WTC11 (cell line): ENCODE data around the gene SH2D1B.
"Not testable (repeated sequence)": the region's sequence is repeated elsewhere in the genome, so short reads cannot be mapped to it uniquely, and the experiment has no call there.

Experiments
- CREM ChIP-seq: sonication (generic); formaldehyde crosslinking; IDR thresholded peaks from 2 replicates; pipeline ENCODE4 v1.8.1; 2022; ENCODE audit warnings: mild to moderate bottlenecking, missing genetic modification reagents, moderate library complexity
- ELF4 ChIP-seq: sonication (generic); formaldehyde crosslinking; IDR thresholded peaks from 2 replicates; pipeline ENCODE4 v1.8.1; 2022; ENCODE audit warnings: low read depth, mild to moderate bottlenecking, moderate library complexity, missing genetic modification reagents
- EMX1 ChIP-seq: fragments of 250-450 bp; sonication (Bioruptor Pico); IDR thresholded peaks from 2 replicates; pipeline ENCODE4 v1.8.0; 2021; ENCODE audit warnings: mild to moderate bottlenecking
- FOXP4 ChIP-seq: sonication (generic); formaldehyde crosslinking; IDR thresholded peaks from 2 replicates; pipeline ENCODE4 v1.8.0; 2022; ENCODE audit warnings: mild to moderate bottlenecking, missing genetic modification reagents
- IRF2 ChIP-seq: sonication (generic); formaldehyde crosslinking; IDR thresholded peaks from 2 replicates; pipeline ENCODE4 v1.8.0; 2022; ENCODE audit warnings: low read depth, missing genetic modification reagents, borderline replicate concordance
- NFE2L1 ChIP-seq: sonication (generic); formaldehyde crosslinking; IDR thresholded peaks from 2 replicates; pipeline ENCODE4 v1.8.1; 2023; ENCODE audit warnings: missing genetic modification reagents
- SP1 ChIP-seq: sonication (generic); formaldehyde crosslinking; conservative IDR thresholded peaks from 2 replicates; pipeline ENCODE4 v1.8.1; 2022; ENCODE audit warnings: missing genetic modification reagents
- USF2 ChIP-seq: sonication (generic); formaldehyde crosslinking; IDR thresholded peaks from 2 replicates; pipeline ENCODE4 v1.8.1; 2023; ENCODE audit warnings: mild to moderate bottlenecking, missing genetic modification reagents, moderate library complexity
- ZNF423 ChIP-seq: fragments of 250-450 bp; sonication (Bioruptor Pico); IDR thresholded peaks from 2 replicates; pipeline ENCODE4 v2.1.2; 2022; ENCODE audit warnings: mild to moderate bottlenecking, moderate library complexity
- TF ChIP-seq, protein P1 (sequence below): fragments of 200-600 bp; IDR thresholded peaks from 2 replicates; pipeline ENCODE4 v1.8.0; 2022; ENCODE audit warnings: antibody characterized with exemption
- TF ChIP-seq, protein P2 (sequence below): sonication (generic); formaldehyde crosslinking; IDR thresholded peaks from 2 replicates; pipeline ENCODE4 v1.8.1; 2022; ENCODE audit warnings: mild to moderate bottlenecking, moderate library complexity, missing genetic modification reagents
- TF ChIP-seq, protein P3 (sequence below): sonication (generic); formaldehyde crosslinking; IDR thresholded peaks from 2 replicates; pipeline ENCODE4 v1.8.1; 2023; ENCODE audit warnings: mild to moderate bottlenecking, missing genetic modification reagents, borderline replicate concordance

DNA sequence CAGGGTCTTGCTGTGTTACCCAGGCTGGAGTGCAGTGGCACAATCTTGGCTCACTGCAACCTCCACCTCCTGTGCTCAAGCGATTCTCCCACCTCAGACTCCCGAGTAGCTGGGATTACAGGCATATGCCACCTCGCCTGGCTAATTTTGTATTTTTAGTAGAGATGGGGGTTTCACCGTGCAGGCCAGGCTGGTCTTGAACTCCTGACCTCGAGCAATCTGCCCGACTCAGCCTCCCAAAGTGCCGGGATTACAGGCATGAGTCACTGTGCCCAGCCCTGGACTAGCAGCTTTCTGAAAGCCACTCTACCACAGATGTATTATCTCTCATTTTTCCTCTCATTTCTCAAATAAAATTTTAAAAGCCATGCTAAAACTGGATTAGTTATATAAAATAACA lies 6.6 kb upstream of the SH2D1B start:
- TF ChIP-seq, protein P1, sequence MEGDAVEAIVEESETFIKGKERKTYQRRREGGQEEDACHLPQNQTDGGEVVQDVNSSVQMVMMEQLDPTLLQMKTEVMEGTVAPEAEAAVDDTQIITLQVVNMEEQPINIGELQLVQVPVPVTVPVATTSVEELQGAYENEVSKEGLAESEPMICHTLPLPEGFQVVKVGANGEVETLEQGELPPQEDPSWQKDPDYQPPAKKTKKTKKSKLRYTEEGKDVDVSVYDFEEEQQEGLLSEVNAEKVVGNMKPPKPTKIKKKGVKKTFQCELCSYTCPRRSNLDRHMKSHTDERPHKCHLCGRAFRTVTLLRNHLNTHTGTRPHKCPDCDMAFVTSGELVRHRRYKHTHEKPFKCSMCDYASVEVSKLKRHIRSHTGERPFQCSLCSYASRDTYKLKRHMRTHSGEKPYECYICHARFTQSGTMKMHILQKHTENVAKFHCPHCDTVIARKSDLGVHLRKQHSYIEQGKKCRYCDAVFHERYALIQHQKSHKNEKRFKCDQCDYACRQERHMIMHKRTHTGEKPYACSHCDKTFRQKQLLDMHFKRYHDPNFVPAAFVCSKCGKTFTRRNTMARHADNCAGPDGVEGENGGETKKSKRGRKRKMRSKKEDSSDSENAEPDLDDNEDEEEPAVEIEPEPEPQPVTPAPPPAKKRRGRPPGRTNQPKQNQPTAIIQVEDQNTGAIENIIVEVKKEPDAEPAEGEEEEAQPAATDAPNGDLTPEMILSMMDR = not testable (repeated sequence)
- TF ChIP-seq IRF2 (CRISPR knock-in tag); ELF4; SP1; USF2 (CRISPR knock-in tag); EMX1; FOXP4 (CRISPR knock-in tag); ZNF423; NFE2L1 (CRISPR knock-in tag); CREM (CRISPR knock-in tag): not testable (repeated sequence)
- TF ChIP-seq, protein P2, sequence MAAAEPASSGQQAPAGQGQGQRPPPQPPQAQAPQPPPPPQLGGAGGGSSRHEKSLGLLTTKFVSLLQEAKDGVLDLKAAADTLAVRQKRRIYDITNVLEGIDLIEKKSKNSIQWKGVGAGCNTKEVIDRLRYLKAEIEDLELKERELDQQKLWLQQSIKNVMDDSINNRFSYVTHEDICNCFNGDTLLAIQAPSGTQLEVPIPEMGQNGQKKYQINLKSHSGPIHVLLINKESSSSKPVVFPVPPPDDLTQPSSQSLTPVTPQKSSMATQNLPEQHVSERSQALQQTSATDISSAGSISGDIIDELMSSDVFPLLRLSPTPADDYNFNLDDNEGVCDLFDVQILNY (CRISPR knock-in tag) = not testable (repeated sequence)
- TF ChIP-seq, protein P3, sequence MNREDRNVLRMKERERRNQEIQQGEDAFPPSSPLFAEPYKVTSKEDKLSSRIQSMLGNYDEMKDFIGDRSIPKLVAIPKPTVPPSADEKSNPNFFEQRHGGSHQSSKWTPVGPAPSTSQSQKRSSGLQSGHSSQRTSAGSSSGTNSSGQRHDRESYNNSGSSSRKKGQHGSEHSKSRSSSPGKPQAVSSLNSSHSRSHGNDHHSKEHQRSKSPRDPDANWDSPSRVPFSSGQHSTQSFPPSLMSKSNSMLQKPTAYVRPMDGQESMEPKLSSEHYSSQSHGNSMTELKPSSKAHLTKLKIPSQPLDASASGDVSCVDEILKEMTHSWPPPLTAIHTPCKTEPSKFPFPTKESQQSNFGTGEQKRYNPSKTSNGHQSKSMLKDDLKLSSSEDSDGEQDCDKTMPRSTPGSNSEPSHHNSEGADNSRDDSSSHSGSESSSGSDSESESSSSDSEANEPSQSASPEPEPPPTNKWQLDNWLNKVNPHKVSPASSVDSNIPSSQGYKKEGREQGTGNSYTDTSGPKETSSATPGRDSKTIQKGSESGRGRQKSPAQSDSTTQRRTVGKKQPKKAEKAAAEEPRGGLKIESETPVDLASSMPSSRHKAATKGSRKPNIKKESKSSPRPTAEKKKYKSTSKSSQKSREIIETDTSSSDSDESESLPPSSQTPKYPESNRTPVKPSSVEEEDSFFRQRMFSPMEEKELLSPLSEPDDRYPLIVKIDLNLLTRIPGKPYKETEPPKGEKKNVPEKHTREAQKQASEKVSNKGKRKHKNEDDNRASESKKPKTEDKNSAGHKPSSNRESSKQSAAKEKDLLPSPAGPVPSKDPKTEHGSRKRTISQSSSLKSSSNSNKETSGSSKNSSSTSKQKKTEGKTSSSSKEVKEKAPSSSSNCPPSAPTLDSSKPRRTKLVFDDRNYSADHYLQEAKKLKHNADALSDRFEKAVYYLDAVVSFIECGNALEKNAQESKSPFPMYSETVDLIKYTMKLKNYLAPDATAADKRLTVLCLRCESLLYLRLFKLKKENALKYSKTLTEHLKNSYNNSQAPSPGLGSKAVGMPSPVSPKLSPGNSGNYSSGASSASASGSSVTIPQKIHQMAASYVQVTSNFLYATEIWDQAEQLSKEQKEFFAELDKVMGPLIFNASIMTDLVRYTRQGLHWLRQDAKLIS (CRISPR knock-in tag) = not testable (repeated sequence)
